NB4 (cell line): ENCODE data around the gene CHST15.
A peak's percentile ranks its signal among the peaks of the same experiment; 100 is the strongest.

Experiments
- DNase-seq: peaks from one replicate; pipeline ENCODE4 v3.0.0; 2010; ENCODE audit warnings: low read depth
- H3K4me3 ChIP-seq: one replicate; pipeline ENCODE4 v1.5.1; 2011; ENCODE audit warnings: mild to moderate bottlenecking, low read depth, low read length, moderate library complexity
- MYC ChIP-seq: IDR thresholded peaks from 2 replicates; pipeline ENCODE4 v1.6.1; 2011; ENCODE audit warnings: low read depth, low read length
- POLR2A ChIP-seq: IDR thresholded peaks from 2 replicates; pipeline ENCODE4 v1.6.1; 2011; ENCODE audit warnings: mild to moderate bottlenecking; ENCODE audit not compliant: insufficient read length; ENCODE audit errors: extremely low read depth
- TF ChIP-seq, protein P1 (sequence below): IDR thresholded peaks from one replicate; pipeline ENCODE4 v1.5.1; 2012; ENCODE audit warnings: low read depth, low read length
- TF ChIP-seq, protein P2 (sequence below): IDR thresholded peaks from 2 replicates; pipeline ENCODE4 v1.6.1; 2011; ENCODE audit warnings: low read depth, low read length

Gene CHST15

DNA sequence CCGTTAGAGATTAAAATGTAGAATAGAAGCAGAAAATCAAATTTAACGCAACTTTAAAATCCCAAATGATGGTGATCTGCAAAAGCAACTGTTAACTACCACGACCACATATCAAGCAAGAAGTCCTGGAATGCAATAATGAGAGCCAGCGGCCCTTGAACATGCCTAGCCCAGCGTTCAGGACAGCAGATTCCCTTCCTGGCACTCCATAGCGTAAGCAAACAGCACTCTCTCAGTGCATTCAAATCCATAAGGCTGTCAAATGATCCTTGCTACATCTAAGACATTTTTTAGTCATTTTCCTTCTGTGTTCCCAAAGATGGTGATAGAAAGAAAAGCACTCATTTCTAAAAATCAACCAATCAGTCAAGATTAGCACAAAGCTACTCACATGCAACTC, 48.1 kb downstream of the CHST15 start:
- DNase-seq = no peak
- TF ChIP-seq, protein P1, sequence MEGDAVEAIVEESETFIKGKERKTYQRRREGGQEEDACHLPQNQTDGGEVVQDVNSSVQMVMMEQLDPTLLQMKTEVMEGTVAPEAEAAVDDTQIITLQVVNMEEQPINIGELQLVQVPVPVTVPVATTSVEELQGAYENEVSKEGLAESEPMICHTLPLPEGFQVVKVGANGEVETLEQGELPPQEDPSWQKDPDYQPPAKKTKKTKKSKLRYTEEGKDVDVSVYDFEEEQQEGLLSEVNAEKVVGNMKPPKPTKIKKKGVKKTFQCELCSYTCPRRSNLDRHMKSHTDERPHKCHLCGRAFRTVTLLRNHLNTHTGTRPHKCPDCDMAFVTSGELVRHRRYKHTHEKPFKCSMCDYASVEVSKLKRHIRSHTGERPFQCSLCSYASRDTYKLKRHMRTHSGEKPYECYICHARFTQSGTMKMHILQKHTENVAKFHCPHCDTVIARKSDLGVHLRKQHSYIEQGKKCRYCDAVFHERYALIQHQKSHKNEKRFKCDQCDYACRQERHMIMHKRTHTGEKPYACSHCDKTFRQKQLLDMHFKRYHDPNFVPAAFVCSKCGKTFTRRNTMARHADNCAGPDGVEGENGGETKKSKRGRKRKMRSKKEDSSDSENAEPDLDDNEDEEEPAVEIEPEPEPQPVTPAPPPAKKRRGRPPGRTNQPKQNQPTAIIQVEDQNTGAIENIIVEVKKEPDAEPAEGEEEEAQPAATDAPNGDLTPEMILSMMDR = no peak
- TF ChIP-seq MYC (no peak), POLR2A (no peak)
- TF ChIP-seq, protein P2, sequence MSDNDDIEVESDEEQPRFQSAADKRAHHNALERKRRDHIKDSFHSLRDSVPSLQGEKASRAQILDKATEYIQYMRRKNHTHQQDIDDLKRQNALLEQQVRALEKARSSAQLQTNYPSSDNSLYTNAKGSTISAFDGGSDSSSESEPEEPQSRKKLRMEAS = no peak
- H3K4me3 ChIP-seq = no peak overlapping the region

GRCh38 chr10:124044143-124044862, 49.1 kb downstream of the CHST15 start:
- no peak for DNase-seq
- no peak overlapping the region for H3K4me3 ChIP-seq
- TF ChIP-seq MYC (no peak), POLR2A (no peak)
- TF ChIP-seq, protein P2 = no peak
- TF ChIP-seq, protein P1 = no peak

DNA sequence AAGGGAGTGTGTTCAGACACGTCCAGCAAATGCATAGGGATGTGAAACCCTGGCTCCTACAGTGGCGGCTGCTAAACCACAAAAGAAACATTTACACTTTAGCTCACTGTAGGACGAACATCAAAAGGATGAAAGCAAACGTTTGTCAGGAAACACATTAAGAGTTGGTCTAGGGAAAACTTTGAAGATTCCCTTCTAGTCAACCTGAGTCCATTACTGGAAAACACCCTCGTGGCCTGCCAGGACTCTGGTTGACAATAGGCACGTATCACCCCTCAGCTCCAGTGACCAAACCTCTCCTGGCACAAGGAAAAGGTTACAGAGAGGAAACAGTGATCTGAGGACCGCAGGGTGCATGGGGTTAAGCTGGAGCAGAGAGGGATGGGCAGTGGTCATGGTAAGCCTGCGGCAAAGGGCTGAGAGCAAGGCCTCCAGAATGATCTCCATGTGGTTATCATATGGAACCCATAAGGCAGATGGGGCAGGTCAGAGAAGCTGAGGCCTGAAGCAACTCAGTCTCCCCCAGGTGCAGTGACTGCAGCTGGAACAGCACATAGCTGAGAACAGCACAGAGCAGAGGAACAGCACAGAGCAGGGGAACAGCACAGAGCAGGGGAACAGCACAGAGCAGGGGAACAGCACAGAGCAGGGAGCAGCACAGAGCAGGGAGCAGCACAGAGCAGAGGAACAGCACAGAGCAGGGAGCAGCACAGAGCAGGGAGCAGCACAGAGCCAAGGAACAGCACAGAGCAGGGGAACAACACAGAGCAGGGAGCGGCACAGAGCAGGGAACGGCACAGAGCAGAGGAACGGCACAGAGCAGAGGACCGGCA, 49.9 kb downstream of the CHST15 start:
- H3K4me3 ChIP-seq = no peak overlapping the region
- TF ChIP-seq MYC = no peak
- TF ChIP-seq, protein P2 = no peak
- no peak for TF ChIP-seq POLR2A
- TF ChIP-seq, protein P1 = no peak
- peak; percentile 45 for DNase-seq

- TF ChIP-seq, protein P1 = no peak
- TF ChIP-seq MYC (no peak), POLR2A (no peak)
- TF ChIP-seq, protein P2 = no peak
- DNase-seq = no peak
- no peak overlapping the region for H3K4me3 ChIP-seq
Observed at GRCh38 chr10:124042656-124043309, 50.6 kb downstream of the CHST15 start.

DNA sequence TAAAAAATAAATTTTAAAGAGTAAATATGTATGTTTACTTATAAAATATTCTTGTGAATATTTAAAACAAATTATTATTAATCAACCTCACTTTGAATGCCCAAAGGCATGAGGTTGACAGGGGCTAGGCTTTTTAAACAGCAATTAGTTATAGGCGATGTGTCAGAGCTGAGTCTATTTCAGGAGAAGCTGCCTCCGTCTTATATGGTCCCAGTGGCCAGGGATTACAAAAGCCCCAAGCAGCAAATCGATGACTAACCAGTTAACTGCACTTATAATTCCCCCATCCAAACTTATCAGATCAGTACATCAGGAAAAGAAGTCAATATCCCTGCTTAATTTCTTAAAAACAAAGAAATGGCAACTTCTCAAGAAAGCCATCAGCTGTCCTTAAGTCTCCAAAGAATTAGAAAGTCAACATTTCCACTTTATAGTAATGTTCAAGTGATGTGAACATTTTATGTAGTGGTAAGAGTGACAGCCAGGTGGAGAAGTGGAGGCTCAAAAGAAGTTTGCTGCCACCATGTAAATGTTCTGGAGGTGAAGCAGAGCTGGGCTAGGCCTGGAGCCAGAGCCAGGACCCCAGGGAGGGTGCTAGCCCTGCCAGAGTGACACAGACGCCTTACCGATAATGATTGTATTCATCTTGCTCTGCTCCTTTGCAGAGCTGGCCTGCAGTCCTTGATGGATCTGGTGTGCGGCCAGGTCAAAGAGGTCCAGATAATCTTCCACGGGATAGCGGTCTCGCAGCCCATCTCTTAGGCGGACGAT, 51.5 kb downstream of the CHST15 start:
- H3K4me3 ChIP-seq = no peak overlapping the region
- no peak for DNase-seq
- TF ChIP-seq, protein P1 = no peak
- no peak for TF ChIP-seq MYC
- TF ChIP-seq, protein P2 = no peak
- no peak for TF ChIP-seq POLR2A
